ENCODE results near the gene TPST2. TPM values are rescaled to one million over a fixed set of nuclear protein-coding genes. Genes with fewer than 3 reads are reported as not detected.

The TPST2 gene
- total RNA-seq, 3 donors from 2014 or later = 9.2 to 13.9 (median 11.7) TPM

GRCh38 chr22:26549902-26550497 lies 39.9 kb downstream of the TPST2 start:
- H3K9me3 ChIP-seq = no peaks in the 10 kb centered on the region
- no peak overlapping the region for H3K4me3 ChIP-seq
- no peaks in the 10 kb centered on the region for H3K36me3 ChIP-seq (ENCODE audit: low read depth)
- H3K4me1 ChIP-seq (ENCODE audit: low read depth) = no peaks in the 10 kb centered on the region
- TF ChIP-seq CTCF (IDR thresholded peaks at IDR 0.05) = no peak
- ATAC-seq = no peak
- no peak for DNase-seq
- intact Hi-C loops (cut with DNase I, micrococcal nuclease) = no loop called here

- Histone ChIP-seq H3K4me3 (no peak overlapping the region), H3K9me3 (no peaks in the 10 kb centered on the region), H3K4me1 (ENCODE audit: low read depth) (no peaks in the 10 kb centered on the region), H3K36me3 (ENCODE audit: low read depth) (no peaks in the 10 kb centered on the region)
- intact Hi-C loops (cut with DNase I, micrococcal nuclease) = no loop called here
- DNase-seq (no peak), ATAC-seq (no peak)
- TF ChIP-seq CTCF (IDR thresholded peaks at IDR 0.05) = no peak
Observed at GRCh38 chr22:26548984-26549383, 40.9 kb downstream of the TPST2 start.

- TF ChIP-seq CTCF (IDR thresholded peaks at IDR 0.05) = no peak
- ATAC-seq (no peak), DNase-seq (no peak)
- no peaks in the 10 kb centered on the region for H3K4me1 ChIP-seq (ENCODE audit: low read depth)
- H3K9me3 ChIP-seq = no peaks in the 10 kb centered on the region
- H3K4me3 ChIP-seq = no peak overlapping the region
- no peaks in the 10 kb centered on the region for H3K36me3 ChIP-seq (ENCODE audit: low read depth)
- intact Hi-C loops (cut with DNase I, micrococcal nuclease) = no loop called here
Observed at GRCh38 chr22:26548303-26548702, 41.6 kb downstream of the TPST2 start.

- Histone ChIP-seq H3K4me3 (no peak overlapping the region), H3K9me3 (no peaks in the 10 kb centered on the region), H3K36me3 (ENCODE audit: low read depth) (no peaks in the 10 kb centered on the region), H3K4me1 (ENCODE audit: low read depth) (no peaks in the 10 kb centered on the region)
- ATAC-seq (no peak), DNase-seq (no peak)
- intact Hi-C loops (cut with DNase I, micrococcal nuclease) = no loop called here
- TF ChIP-seq CTCF (IDR thresholded peaks at IDR 0.05) = no peak
Observed at GRCh38 chr22:26547837-26548236, 42.1 kb downstream of the TPST2 start.

- Histone ChIP-seq H3K9me3 (no peaks in the 10 kb centered on the region), H3K4me3 (no peak overlapping the region), H3K4me1 (ENCODE audit: low read depth) (no peaks in the 10 kb centered on the region), H3K36me3 (ENCODE audit: low read depth) (no peaks in the 10 kb centered on the region)
- ATAC-seq (no peak), DNase-seq (no peak)
- intact Hi-C loops (cut with DNase I, micrococcal nuclease) = no loop called here
- TF ChIP-seq CTCF (IDR thresholded peaks at IDR 0.05) = no peak
Observed at GRCh38 chr22:26547426-26547825, 42.5 kb downstream of the TPST2 start.

- ATAC-seq (no peak), DNase-seq (no peak)
- Histone ChIP-seq H3K4me1 (ENCODE audit: low read depth) (no peaks in the 10 kb centered on the region), H3K4me3 (no peak overlapping the region), H3K36me3 (ENCODE audit: low read depth) (no peaks in the 10 kb centered on the region), H3K9me3 (no peaks in the 10 kb centered on the region)
- intact Hi-C loops (cut with DNase I, micrococcal nuclease) = no loop called here
- no peak for TF ChIP-seq CTCF (IDR thresholded peaks at IDR 0.05)
Observed at GRCh38 chr22:26546282-26546681, 43.6 kb downstream of the TPST2 start.

Measured in mucosa of descending colon (tissue), 3 donors.